OCI-LY7 (cell line): ENCODE data around the gene AUTS2. TPM values are rescaled to one million over a fixed set of nuclear protein-coding genes. Genes with fewer than 3 reads are reported as not detected.

ENCODE experiments used
- BruUV-seq: library from RNA; stranded (reverse); fragments of 400-500 nt; replicated peaks from 2 replicates; lab custom pipeline; 2021; lab: Mats Ljungman, UMichigan
- CTCF ChIA-PET: fragments of 300-600 bp; sonication (Branson Sonifier 250); formaldehyde crosslinking; loops from one replicate; lab custom pipeline; 2022; ENCODE audit warnings: antibody characterized with exemption; ENCODE audit not compliant: unreplicated experiment; lab: Charles Lee
- POLR2A ChIA-PET: fragments of 300-600 bp; sonication (Branson Sonifier 250); formaldehyde crosslinking; loops from one replicate; lab custom pipeline; 2022; ENCODE audit warnings: antibody characterized with exemption; lab: Charles Lee
- DNase-seq: peaks from one replicate; pipeline ENCODE4 v3.0.0-alpha.2; 2015; ENCODE audit warnings: low spot score
- H2AFZ ChIP-seq: fragments of 200-600 bp; sonication (generic), shearing (Covaris generic); 2 replicates; pipeline ENCODE4 v1.6.1; 2014; ENCODE audit warnings: mild to moderate bottlenecking, antibody characterized with exemption, low read length, moderate library complexity
- H3K27ac ChIP-seq: fragments of 200-600 bp; sonication (generic); 2 replicates; pipeline ENCODE4 v1.5.1; 2014; ENCODE audit warnings: mixed run types, low read depth, mild to moderate bottlenecking, moderate library complexity, low read length, inconsistent platforms; ENCODE audit not compliant: poor library complexity, severe bottlenecking
- H3K36me3 ChIP-seq: fragments of 200-600 bp; sonication (generic); 2 replicates; pipeline ENCODE4 v1.6.1; 2014; ENCODE audit warnings: mild to moderate bottlenecking, antibody characterized with exemption, low read length, moderate library complexity, mixed read lengths; ENCODE audit not compliant: insufficient read depth
- H3K4me1 ChIP-seq: fragments of 200-600 bp; sonication (generic); 2 replicates; pipeline ENCODE4 v1.5.1; 2014; ENCODE audit warnings: mild to moderate bottlenecking, low read length; ENCODE audit not compliant: insufficient read depth, poor library complexity, severe bottlenecking
- H3K4me2 ChIP-seq: fragments of 200-600 bp; sonication (generic); 2 replicates; pipeline ENCODE4 v1.6.1; 2014; ENCODE audit warnings: mild to moderate bottlenecking, low read length
- H3K4me3 ChIP-seq: fragments of 200-600 bp; sonication (generic); 2 replicates; pipeline ENCODE4 v1.5.1; 2014; ENCODE audit warnings: mild to moderate bottlenecking, low read depth, low read length; ENCODE audit not compliant: poor library complexity, severe bottlenecking
- H3K79me2 ChIP-seq: fragments of 200-600 bp; sonication (generic); 2 replicates; pipeline ENCODE4 v1.6.1; 2016; ENCODE audit warnings: low read depth, mild to moderate bottlenecking, low read length, moderate library complexity, mixed read lengths; ENCODE audit not compliant: insufficient read depth
- H3K9me2 ChIP-seq: fragments of 200-600 bp; sonication (generic); 2 replicates; pipeline ENCODE4 v1.6.1; 2016; ENCODE audit warnings: mild to moderate bottlenecking, low read length, mixed read lengths; ENCODE audit not compliant: insufficient read depth
- H3K9me3 ChIP-seq: fragments of 200-600 bp; sonication (generic); 2 replicates; pipeline ENCODE4 v1.6.1; 2014; ENCODE audit warnings: mild to moderate bottlenecking, mixed run types, low read length, mixed read lengths
- H4K20me1 ChIP-seq: fragments of 200-600 bp; sonication (generic); 2 replicates; pipeline ENCODE4 v1.6.1; 2014; ENCODE audit warnings: mild to moderate bottlenecking, antibody characterized with exemption, low read length, moderate library complexity, mixed read lengths; ENCODE audit not compliant: insufficient read depth
- CTCF ChIP-seq: fragments of 200-600 bp; sonication (generic); conservative IDR thresholded peaks from 2 replicates; pipeline ENCODE4 v1.5.1; 2014; ENCODE audit warnings: mild to moderate bottlenecking, antibody characterized with exemption, low read length, moderate library complexity, mixed read lengths
- EZH2phosphoT487 ChIP-seq: fragments of 200-600 bp; sonication (generic); IDR thresholded peaks from 2 replicates; pipeline ENCODE4 v1.6.1; 2018; ENCODE audit warnings: low read depth, borderline replicate concordance, mild to moderate bottlenecking, mixed run types, antibody characterized with exemption, low read length, moderate library complexity, mixed read lengths
- intact Hi-C: fragments of 100-400 bp; cut with micrococcal nuclease; formaldehyde crosslinking; loops from one replicate; pipeline ENCODE4 v1.10.0; 2022; ENCODE audit not compliant: unreplicated experiment
- total RNA-seq, 2 experiments: library from RNA; depleted of rRNA in 1 of 2; stranded (reverse); fragments of >200 nt in 1 of 2; shearing (Covaris generic) in 1 of 2; gene quantifications; 2 replicates each; pipeline ENCODE4 v1.2.3, GENCODE V29; 2014 to 2022

Gene AUTS2
- total RNA-seq, 2 experiments from 2014 or later: 37.9 to 78.5 TPM

DNA sequence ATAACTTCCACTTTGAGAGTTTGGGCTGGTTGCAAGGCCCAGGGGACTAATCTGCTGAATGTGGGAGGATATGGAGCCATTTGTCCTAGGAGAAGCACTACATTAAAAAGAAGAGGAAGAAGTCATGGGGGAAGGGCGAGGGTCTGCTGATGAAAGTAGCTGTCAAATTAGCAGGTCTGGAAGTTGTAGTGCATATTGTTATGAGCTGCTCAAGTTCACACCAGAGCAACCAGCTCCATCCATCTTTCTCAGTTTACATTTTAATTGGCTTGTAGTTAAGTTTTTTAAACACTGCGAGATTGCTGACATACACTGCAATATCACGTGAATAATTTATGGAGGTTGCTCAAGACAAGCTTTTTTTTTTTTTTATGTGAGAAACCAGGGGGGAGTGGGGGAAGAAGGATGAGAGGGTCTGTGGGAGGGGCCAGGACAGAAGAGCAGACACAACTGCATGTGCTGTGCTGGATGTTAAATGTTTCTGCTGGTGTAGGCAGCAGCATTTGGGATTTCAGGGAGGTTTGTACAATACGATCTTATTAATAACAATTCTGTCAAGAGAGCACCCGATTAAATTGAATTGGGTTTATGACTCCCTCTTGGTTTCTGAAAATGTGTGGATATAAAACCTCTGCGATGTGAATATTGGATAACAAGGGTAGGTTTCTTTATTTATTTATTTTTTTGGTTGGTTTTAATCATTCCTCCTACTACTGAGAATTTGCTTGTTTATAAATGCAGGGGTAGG, 774.7 kb downstream of the AUTS2 start:
- TF ChIP-seq EZH2phosphoT487: no peak
- ChIA-PET CTCF (no interaction called here), POLR2A (interaction anchor here (1.3 kb wide), 1 partner anchor 9 kb away, joined by 6 read pairs; no protein-coding TSS in a partner anchor)
- intact Hi-C loops: no loop called here
- no peak overlapping the region for H3K4me2 ChIP-seq
- H3K4me3 ChIP-seq: no peak overlapping the region
- no peak for DNase-seq
- H2AFZ ChIP-seq: no peak overlapping the region
- H3K9me2 ChIP-seq: no peaks in the 10 kb centered on the region
- H3K9me3 ChIP-seq: no peaks in the 10 kb centered on the region
- H3K27ac ChIP-seq: no peak overlapping the region
- H4K20me1 ChIP-seq: no peaks in the 10 kb centered on the region
- H3K79me2 ChIP-seq: no peaks in the 10 kb centered on the region
- H3K4me1 ChIP-seq: peaks cover 9% of the 10 kb centered on the region
- no TSS peak for BruUV-seq
- no peaks in the 10 kb centered on the region for H3K36me3 ChIP-seq

DNA sequence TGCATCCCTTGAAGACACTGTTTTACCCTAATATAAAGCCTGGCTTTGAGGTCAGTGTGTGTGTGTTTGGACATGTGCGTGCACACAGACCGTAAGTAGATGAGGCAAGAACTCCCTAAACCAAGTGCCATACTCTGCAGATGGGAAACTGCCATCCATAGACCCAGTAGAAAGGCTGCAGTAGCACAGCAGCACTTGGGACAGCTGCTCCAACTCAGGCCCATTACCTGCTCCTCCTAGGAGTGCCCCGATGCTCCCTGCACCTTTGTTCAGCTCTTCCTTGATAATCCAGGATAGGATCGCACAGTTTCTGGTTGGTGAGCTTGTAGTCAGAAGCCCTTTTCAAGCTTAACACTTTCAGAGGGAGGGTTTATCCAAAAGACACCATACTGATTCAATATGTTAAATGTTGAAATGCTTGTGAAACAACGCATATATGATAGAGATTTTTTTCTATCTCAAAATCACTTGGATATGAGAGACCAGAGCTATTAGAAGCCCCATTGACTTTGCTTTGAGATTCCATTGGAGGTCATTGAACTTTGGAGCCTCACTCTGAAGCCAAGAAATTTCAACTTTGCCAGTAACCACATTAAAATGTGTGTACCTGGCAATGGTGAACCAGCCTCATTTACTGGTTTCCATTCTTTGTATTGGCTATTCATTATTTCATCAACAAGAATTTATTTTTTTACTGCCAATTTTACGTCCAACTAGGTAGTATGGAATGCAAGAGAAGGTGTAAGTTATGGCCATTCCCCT, 776.7 kb downstream of the AUTS2 start:
- TF ChIP-seq CTCF: no peak
- no peak for TF ChIP-seq EZH2phosphoT487
- POLR2A ChIA-PET: interaction anchor here (0.7 to 1.6 kb wide), 3 partner anchors 10 to 202 kb away, joined by 3 to 5 read pairs (median 3); no protein-coding TSS in a partner anchor

GRCh38 chr7:70376561-70377031, 778.3 kb downstream of the AUTS2 start:
- Histone ChIP-seq H3K36me3 (no peaks in the 10 kb centered on the region), H3K4me3 (no peak overlapping the region), H3K4me2 (no peak overlapping the region), H2AFZ (no peak overlapping the region), H3K9me2 (no peaks in the 10 kb centered on the region), H4K20me1 (no peaks in the 10 kb centered on the region), H3K27ac (no peak overlapping the region), H3K79me2 (no peaks in the 10 kb centered on the region), H3K9me3 (no peaks in the 10 kb centered on the region), H3K4me1 (peaks cover 9% of the 10 kb centered on the region)
- intact Hi-C loops: no loop called here
- TF ChIP-seq EZH2phosphoT487 (no peak), CTCF (no peak)
- CTCF ChIA-PET: no interaction called here
- no peak for DNase-seq
- POLR2A ChIA-PET: no interaction called here
- no TSS peak for BruUV-seq

More for the DNA sequence above, 776.7 kb downstream of the AUTS2 start:
- no peaks in the 10 kb centered on the region for H3K36me3 ChIP-seq
- no peak overlapping the region for H3K4me3 ChIP-seq
- intact Hi-C loops: no loop called here
- H3K4me2 ChIP-seq: no peak overlapping the region
- no TSS peak for BruUV-seq
- DNase-seq: no peak
- no peaks in the 10 kb centered on the region for H3K79me2 ChIP-seq
- CTCF ChIA-PET: no interaction called here
- H3K27ac ChIP-seq: no peak overlapping the region
- no peaks in the 10 kb centered on the region for H3K9me3 ChIP-seq
- peaks cover 9% of the 10 kb centered on the region for H3K4me1 ChIP-seq
- H3K9me2 ChIP-seq: no peaks in the 10 kb centered on the region
- no peaks in the 10 kb centered on the region for H4K20me1 ChIP-seq
- H2AFZ ChIP-seq: no peak overlapping the region
